ENCODE data around the gene HELZ2. TPM values are rescaled to one million over a fixed set of nuclear protein-coding genes. Genes with fewer than 3 reads are reported as not detected.
A peak's percentile ranks its signal among the peaks of the same experiment; 100 is the strongest.

The HELZ2 gene
- total RNA-seq, 1 donor from 2014 or later = 13.2 TPM

GRCh38 chr20:63544241-63544957, 29.6 kb downstream of the HELZ2 start:
- ATAC-seq = no peak
- no peak for DNase-seq
- intact Hi-C loops (cut with micrococcal nuclease) = no loop called here

GRCh38 chr20:63543733-63544132, 30.3 kb downstream of the HELZ2 start:
- ATAC-seq = no peak
- intact Hi-C loops (cut with micrococcal nuclease) = no loop called here
- no peak for DNase-seq

GRCh38 chr20:63543131-63543530, 30.9 kb downstream of the HELZ2 start:
- ATAC-seq = no peak
- DNase-seq = no peak
- intact Hi-C loops (cut with micrococcal nuclease) = no loop called here

- intact Hi-C loops (cut with micrococcal nuclease) = no loop called here
- DNase-seq (no peak), ATAC-seq (no peak)
Measured at GRCh38 chr20:63542696-63543095, 31.3 kb downstream of the HELZ2 start.

- intact Hi-C loops (cut with micrococcal nuclease) = no loop called here
- no peak for ATAC-seq
- DNase-seq = no peak
Measured at GRCh38 chr20:63542031-63542559, 31.9 kb downstream of the HELZ2 start.

- DNase-seq (no peak), ATAC-seq (no peak)
- intact Hi-C loops (cut with micrococcal nuclease) = no loop called here
Measured at GRCh38 chr20:63541371-63541770, 32.7 kb downstream of the HELZ2 start.

GRCh38 chr20:63540417-63541186, 33.4 kb downstream of the HELZ2 start:
- DNase-seq = peak; percentile 55
- intact Hi-C loops (cut with micrococcal nuclease) = no loop called here
- ATAC-seq = no peak

GRCh38 chr20:63539441-63540370, 34.3 kb downstream of the HELZ2 start:
- no peak for DNase-seq
- intact Hi-C loops (cut with micrococcal nuclease) = no loop called here

GRCh38 chr20:63539092-63539430, 35.0 kb downstream of the HELZ2 start:
- ATAC-seq = no peak

More at GRCh38 chr20:63539441-63540370, 34.3 kb downstream of the HELZ2 start:
- ATAC-seq = no peak

GRCh38 chr20:63538204-63539091, 35.6 kb downstream of the HELZ2 start:
- peak; percentile 55 for ATAC-seq
- no peak for DNase-seq
- intact Hi-C loops (cut with micrococcal nuclease) = no loop called here

More at GRCh38 chr20:63539092-63539430, 35.0 kb downstream of the HELZ2 start:
- no peak for DNase-seq
- intact Hi-C loops (cut with micrococcal nuclease) = no loop called here

GRCh38 chr20:63537525-63538203, 36.4 kb downstream of the HELZ2 start:
- intact Hi-C loops (cut with micrococcal nuclease) = no loop called here
- ATAC-seq = peak; percentile 90
- peak; percentile 91 for DNase-seq

GRCh38 chr20:63536997-63537524, 37.0 kb downstream of the HELZ2 start, which contains the start of gene PTK6:
Gene PTK6, minus strand, starts transcription at chr20:63537376. Its CDS starts 62 bp downstream, at chr20:63537314.
- intact Hi-C loops (cut with micrococcal nuclease) = no loop called here
- DNase-seq (peak; percentile 70), ATAC-seq (peak; percentile 27)

GRCh38 chr20:63536241-63536977, 37.6 kb downstream of the HELZ2 start:
- no peak for ATAC-seq

GRCh38 chr20:63534831-63535651, 39.0 kb downstream of the HELZ2 start:
- DNase-seq (no peak), ATAC-seq (no peak)
- intact Hi-C loops (cut with micrococcal nuclease) = no loop called here

More at GRCh38 chr20:63536241-63536977, 37.6 kb downstream of the HELZ2 start:
- intact Hi-C loops (cut with micrococcal nuclease) = no loop called here
- no peak for DNase-seq

GRCh38 chr20:63534427-63534830, 39.6 kb downstream of the HELZ2 start:
- no peak for ATAC-seq
- DNase-seq = no peak
- intact Hi-C loops (cut with micrococcal nuclease) = no loop called here

- ATAC-seq (no peak), DNase-seq (no peak)
- intact Hi-C loops (cut with micrococcal nuclease) = no loop called here
Measured at GRCh38 chr20:63533871-63534393, 40.1 kb downstream of the HELZ2 start.
